ENCODE data around the gene OR11A1. TPM values are rescaled to one million over a fixed set of nuclear protein-coding genes. Genes with fewer than 3 reads are reported as not detected.

OR11A1 gene, protein sequence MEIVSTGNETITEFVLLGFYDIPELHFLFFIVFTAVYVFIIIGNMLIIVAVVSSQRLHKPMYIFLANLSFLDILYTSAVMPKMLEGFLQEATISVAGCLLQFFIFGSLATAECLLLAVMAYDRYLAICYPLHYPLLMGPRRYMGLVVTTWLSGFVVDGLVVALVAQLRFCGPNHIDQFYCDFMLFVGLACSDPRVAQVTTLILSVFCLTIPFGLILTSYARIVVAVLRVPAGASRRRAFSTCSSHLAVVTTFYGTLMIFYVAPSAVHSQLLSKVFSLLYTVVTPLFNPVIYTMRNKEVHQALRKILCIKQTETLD
- total RNA-seq: not detected in 2 replicates
- not detected for total RNA-seq (2013)
- polyA plus RNA-seq: not detected in 2 replicates
- polyA minus RNA-seq: not detected in 2 replicates

DNA sequence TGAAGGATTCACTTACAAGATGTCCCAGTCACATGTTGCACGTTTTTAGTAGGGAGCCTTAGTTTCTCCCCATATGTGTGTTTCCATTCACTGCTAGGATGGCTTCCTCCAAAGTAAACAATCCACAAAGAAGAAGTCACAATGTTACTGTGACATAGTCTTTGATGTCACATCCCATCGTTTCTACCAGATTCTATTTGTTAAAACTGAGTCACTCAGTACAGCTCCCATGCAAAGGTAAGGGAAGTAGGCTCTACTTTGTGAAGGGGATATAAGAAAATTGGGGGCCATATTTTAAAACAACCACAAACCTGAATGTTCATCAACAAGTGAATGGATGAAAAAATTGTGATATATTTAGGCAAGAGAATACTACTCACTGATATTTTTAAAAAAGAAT lies at the start of gene OR11A1, which contains the start of gene OR2H1:
TSS of gene OR11A1 (minus strand) at position 101 of the 400 bp plus-strand sequence. CDS start 29,430 bp downstream, outside the sequence.
TSS of gene OR2H1 (plus strand) at position 185 of the 400 bp plus-strand sequence. CDS start 4,615 bp downstream, outside the sequence.
- intact Hi-C loops (cut with micrococcal nuclease): no loop called here
- H3K9ac ChIP-seq (ENCODE audit: low read length): no peak within 1 kb of the TSS
- no peak for ATAC-seq (ENCODE audit: low read depth)
- no peak within 1 kb of the TSS for H3K4me2 ChIP-seq (replicated peaks; ENCODE audit: low read depth, low read length, poor library complexity, severe bottlenecking)
- H3K4me1 ChIP-seq (ENCODE audit: control insufficient read depth in 2 of 2, insufficient read depth in 2 of 2, low read length in 2 of 2): no peaks in the 10 kb centered on the region
- Mint-ChIP-seq H3K4me3 (no peak within 1 kb of the TSS), H3K9me3 (ENCODE audit: insufficient read depth) (no peaks in the 10 kb centered on the region), H3K4me1 (no peaks in the 10 kb centered on the region), H3K27me3 (peaks cover 24% of the 10 kb centered on the region), H3K27ac (no peak within 1 kb of the TSS)
- H3K4me3 ChIP-seq (ENCODE audit: control extremely low read depth in 1 of 5, extremely low read depth in 1 of 5, insufficient read depth in 1 of 5, low read depth in 2 of 5, low read length in 4 of 5): no peak within 1 kb of the TSS
- no peaks in the 10 kb centered on the region for H3K79me2 ChIP-seq (ENCODE audit: control insufficient read depth, insufficient read depth, low read length)
- no peak within 1 kb of the TSS for H2AFZ ChIP-seq (ENCODE audit: insufficient read depth, low read depth, low read length, poor library complexity, severe bottlenecking)
- no peak within 1 kb of the TSS for H3K27ac ChIP-seq (ENCODE audit: low read length in 2 of 2)
- no CpG with 5 or more reads among the region's 2 CpGs for WGBS (ENCODE audit: insufficient coverage)
- ChIA-PET POLR2A (no interaction called here), CTCF (no interaction called here)
- H4K20me1 ChIP-seq (ENCODE audit: control insufficient read depth, insufficient read depth, low read length, poor library complexity, severe bottlenecking): no peaks in the 10 kb centered on the region
- DNase-seq: no peak
- no peaks in the 10 kb centered on the region for H3K9me3 ChIP-seq (ENCODE audit: control extremely low read depth in 1 of 3, control insufficient read depth in 2 of 3, insufficient read depth in 1 of 3, low read length in 2 of 3)
- no peaks in the 10 kb centered on the region for H3K36me3 ChIP-seq (replicated peaks in 1 of 2; ENCODE audit: control extremely low read depth in 1 of 2, control insufficient read depth in 1 of 2, extremely low read depth in 1 of 2, insufficient read depth in 2 of 2, low read length in 1 of 2)
- TF ChIP-seq EZH2 (IDR thresholded peaks at IDR 0.05; ENCODE audit: borderline replicate concordance, insufficient read depth, low read depth, low read length, poor library complexity, severe bottlenecking) (no peak), CTCF (IDR thresholded peaks at IDR 0.05) (no peak)
- no peaks in the 10 kb centered on the region for H3K27me3 ChIP-seq (replicated peaks in 1 of 4; ENCODE audit: control extremely low read depth in 1 of 4, control insufficient read depth in 3 of 4, insufficient read depth in 4 of 4, low read length in 3 of 4)

GRCh38 chr6:29506446-29507067 lies 49.7 kb upstream of the OR11A1 start:
- ATAC-seq (ENCODE audit: low read depth) (no peak), DNase-seq (no peak)
- intact Hi-C loops (cut with micrococcal nuclease): no loop called here
- Histone ChIP-seq H3K4me3 (ENCODE audit: control extremely low read depth in 1 of 5, extremely low read depth in 1 of 5, insufficient read depth in 1 of 5, low read depth in 2 of 5, low read length in 4 of 5) (no peak overlapping the region), H3K79me2 (ENCODE audit: control insufficient read depth, insufficient read depth, low read length) (no peaks in the 10 kb centered on the region), H4K20me1 (ENCODE audit: control insufficient read depth, insufficient read depth, low read length, poor library complexity, severe bottlenecking) (no peaks in the 10 kb centered on the region), H2AFZ (ENCODE audit: insufficient read depth, low read depth, low read length, poor library complexity, severe bottlenecking) (no peak overlapping the region), H3K4me2 (replicated peaks; ENCODE audit: low read depth, low read length, poor library complexity, severe bottlenecking) (no peak overlapping the region), H3K4me1 (ENCODE audit: control insufficient read depth in 2 of 2, insufficient read depth in 2 of 2, low read length in 2 of 2) (no peaks in the 10 kb centered on the region), H3K9ac (ENCODE audit: low read length) (no peak overlapping the region), H3K27ac (ENCODE audit: low read length in 2 of 2) (no peak overlapping the region), H3K9me3 (ENCODE audit: control extremely low read depth in 1 of 3, control insufficient read depth in 2 of 3, insufficient read depth in 1 of 3, low read length in 2 of 3) (no peaks in the 10 kb centered on the region), H3K36me3 (replicated peaks in 1 of 2; ENCODE audit: control extremely low read depth in 1 of 2, control insufficient read depth in 1 of 2, extremely low read depth in 1 of 2, insufficient read depth in 2 of 2, low read length in 1 of 2) (no peaks in the 10 kb centered on the region), H3K27me3 (replicated peaks in 1 of 4; ENCODE audit: control extremely low read depth in 1 of 4, control insufficient read depth in 3 of 4, insufficient read depth in 4 of 4, low read length in 3 of 4) (peaks cover 0 to 7% (median 1%) of the 10 kb centered on the region in 4 experiments)
- H3K4me3 Mint-ChIP-seq: no peak overlapping the region
- TF ChIP-seq CTCF (IDR thresholded peaks at IDR 0.05): no peak
- TF ChIP-seq EZH2 (IDR thresholded peaks at IDR 0.05; ENCODE audit: borderline replicate concordance, insufficient read depth, low read depth, low read length, poor library complexity, severe bottlenecking): no peak
- no peaks in the 10 kb centered on the region for H3K9me3 Mint-ChIP-seq (ENCODE audit: insufficient read depth)
- CTCF ChIA-PET: no interaction called here
- peaks cover 12% of the 10 kb centered on the region for H3K27me3 Mint-ChIP-seq
- H3K27ac Mint-ChIP-seq: no peak overlapping the region
- POLR2A ChIA-PET: no interaction called here
- H3K4me1 Mint-ChIP-seq: no peaks in the 10 kb centered on the region
- WGBS (ENCODE audit: insufficient coverage): 80% methylated on average over 9 of the region's 11 CpGs
